PC-3 (cell line): ENCODE measurements around the gene DHRS3. TPM values are rescaled to one million over a fixed set of nuclear protein-coding genes. Genes with fewer than 3 reads are reported as not detected.

ENCODE experiments used
- ATAC-seq: fragments of 200-7000 bp; cut with Tn5 transposase; 2 replicates; pipeline ENCODE4 v1.9.1; 2020; ENCODE audit warnings: mild to moderate bottlenecking, moderate library complexity
- BruUV-seq: library from RNA; stranded (reverse); fragments of 400-500 nt; replicated peaks from 2 replicates; lab custom pipeline; 2021; lab: Mats Ljungman, UMichigan
- CTCF ChIA-PET: fragments of 300-600 bp; sonication (Branson Sonifier 250); formaldehyde crosslinking; loops from one replicate; lab custom pipeline; 2022; ENCODE audit warnings: antibody characterized with exemption; lab: Charles Lee
- POLR2A ChIA-PET: fragments of 300-600 bp; sonication (Branson Sonifier 250); formaldehyde crosslinking; loops from one replicate; lab custom pipeline; 2022; ENCODE audit warnings: antibody characterized with exemption; ENCODE audit not compliant: unreplicated experiment; lab: Charles Lee
- DNase-seq: peaks from one replicate; pipeline ENCODE4 v3.0.0-alpha.2; 2015
- H2AFZ ChIP-seq: fragments of 300-600 bp; sonication (generic); 2 replicates; pipeline ENCODE4 v1.6.0; 2016; ENCODE audit warnings: antibody characterized with exemption, low read length
- H3F3A ChIP-seq: fragments of 300-600 bp; sonication (generic); one replicate; pipeline ENCODE4 v1.6.0; 2017; ENCODE audit warnings: antibody characterized with exemption, low read length, control low read depth, mild to moderate bottlenecking; ENCODE audit not compliant: unreplicated experiment
- H3K27ac ChIP-seq: fragments of 300-600 bp; sonication (generic); 2 replicates; pipeline ENCODE4 v1.5.1; 2016; ENCODE audit warnings: mild to moderate bottlenecking, low read length
- H3K27me3 ChIP-seq: fragments of 300-600 bp; sonication (generic); 2 replicates; pipeline ENCODE4 v1.6.1; 2016; ENCODE audit warnings: low read length, mixed read lengths
- H3K36me3 ChIP-seq: fragments of 300-600 bp; sonication (generic); 2 replicates; pipeline ENCODE4 v1.6.1; 2016; ENCODE audit warnings: low read depth, mixed run types, low read length, mixed read lengths
- H3K4me1 ChIP-seq: fragments of 300-600 bp; sonication (generic); 2 replicates; pipeline ENCODE4 v1.5.1; 2016; ENCODE audit warnings: low read length; ENCODE audit not compliant: insufficient read depth
- H3K4me2 ChIP-seq: fragments of 300-600 bp; sonication (generic); 2 replicates; pipeline ENCODE4 v1.6.0; 2016; ENCODE audit warnings: low read length
- H3K4me3 ChIP-seq: fragments of 300-600 bp; sonication (generic); 2 replicates; pipeline ENCODE4 v1.5.1; 2016; ENCODE audit warnings: mild to moderate bottlenecking, low read length, mixed read lengths
- H3K79me2 ChIP-seq: fragments of 300-600 bp; sonication (generic); 2 replicates; pipeline ENCODE4 v1.6.1; 2017; ENCODE audit warnings: low read length, mixed read lengths
- H3K9ac ChIP-seq: fragments of 300-600 bp; sonication (generic); 2 replicates; pipeline ENCODE4 v1.6.0; 2016; ENCODE audit warnings: mild to moderate bottlenecking, low read length
- H3K9me2 ChIP-seq: fragments of 300-600 bp; sonication (generic); replicated peaks from 2 replicates; pipeline ENCODE4 v1.6.1; 2016; ENCODE audit warnings: mixed run types, low read length, mixed read lengths
- H3K9me3 ChIP-seq: fragments of 300-600 bp; sonication (generic); 2 replicates; pipeline ENCODE4 v1.6.1; 2016; ENCODE audit warnings: low read length, mixed read lengths
- H4K20me1 ChIP-seq: fragments of 300-600 bp; sonication (generic); 2 replicates; pipeline ENCODE4 v1.6.1; 2016; ENCODE audit warnings: low read length, mixed read lengths
- CTCF ChIP-seq: fragments of 300-600 bp; sonication (generic); conservative IDR thresholded peaks from 2 replicates; pipeline ENCODE4 v1.5.1; 2017; ENCODE audit warnings: antibody characterized with exemption, low read depth, mild to moderate bottlenecking, low read length
- EZH2 ChIP-seq: fragments of 300-600 bp; sonication (generic); IDR thresholded peaks from one replicate; pipeline ENCODE4 v1.6.1; 2017; ENCODE audit warnings: antibody characterized with exemption, mild to moderate bottlenecking, low read length; ENCODE audit not compliant: unreplicated experiment
- EZH2phosphoT487 ChIP-seq: fragments of 300-600 bp; sonication (generic); IDR thresholded peaks from 2 replicates; pipeline ENCODE4 v1.6.1; 2018; ENCODE audit warnings: mild to moderate bottlenecking, antibody characterized with exemption, low read length, borderline replicate concordance
- intact Hi-C: fragments of 100-400 bp; cut with micrococcal nuclease; formaldehyde crosslinking; loops from 2 replicates; pipeline ENCODE4 v1.9.0; 2023
- total RNA-seq: library from RNA; depleted of rRNA; stranded (reverse); fragments of >200 nt; gene quantifications from 2 replicates; pipeline ENCODE4 v1.2.3, GENCODE V29; 2014

The DHRS3 gene
- total RNA-seq, 1 experiment from 2014 or later = 105 TPM

- Histone ChIP-seq H3K4me3 (no peak overlapping the region), H3K9ac (no peak overlapping the region), H4K20me1 (no peaks in the 10 kb centered on the region; the same call in 1 of the 2 replicates), H3K9me2 (no peaks in the 10 kb centered on the region), H3K36me3 (peaks cover 26% of the 10 kb centered on the region), H2AFZ (no peak overlapping the region), H3K79me2 (peaks cover 38% of the 10 kb centered on the region), H3K9me3 (no peaks in the 10 kb centered on the region), H3K4me1 (no peaks in the 10 kb centered on the region), H3K4me2 (no peak overlapping the region), H3K27ac (no peak overlapping the region), H3K27me3 (no peaks in the 10 kb centered on the region), H3F3A (no peaks in the 10 kb centered on the region)
- ChIA-PET CTCF (no interaction called here), POLR2A (no interaction called here)
- intact Hi-C loops = no loop called here
- no TSS peak for BruUV-seq
- ATAC-seq (no peak; the same call in 1 of the 2 replicates), DNase-seq (no peak)
- TF ChIP-seq EZH2phosphoT487 (no peak), CTCF (no peak), EZH2 (no peak)
Observed at GRCh38 chr1:12581179-12581578, 36.8 kb downstream of the DHRS3 start.

GRCh38 chr1:12580054-12580887 lies 37.7 kb downstream of the DHRS3 start:
- Histone ChIP-seq H3K9me3 (no peaks in the 10 kb centered on the region), H2AFZ (no peak overlapping the region), H3K27me3 (no peaks in the 10 kb centered on the region), H3K4me1 (peaks cover 1% of the 10 kb centered on the region; the same call in 1 of the 2 replicates), H3K4me2 (no peak overlapping the region), H3K79me2 (peaks cover 29% of the 10 kb centered on the region), H3K9ac (no peak overlapping the region), H3F3A (no peaks in the 10 kb centered on the region), H3K9me2 (no peaks in the 10 kb centered on the region), H3K27ac (no peak overlapping the region), H3K4me3 (no peak overlapping the region), H3K36me3 (peaks cover 25% of the 10 kb centered on the region), H4K20me1 (no peaks in the 10 kb centered on the region; the same call in 1 of the 2 replicates)
- POLR2A ChIA-PET = no interaction called here
- no peak for ATAC-seq
- no peak for TF ChIP-seq EZH2phosphoT487
- no peak for TF ChIP-seq EZH2
- TF ChIP-seq CTCF = no peak
- CTCF ChIA-PET = no interaction called here
- intact Hi-C loops = no loop called here
- DNase-seq = no peak
- BruUV-seq = no TSS peak

GRCh38 chr1:12578860-12579422 lies 39.1 kb downstream of the DHRS3 start:
- no peak for TF ChIP-seq EZH2
- TF ChIP-seq EZH2phosphoT487 = no peak
- no peak for TF ChIP-seq CTCF
- peaks cover 12% of the 10 kb centered on the region for H3K4me1 ChIP-seq
- H3K4me3 ChIP-seq = no peak overlapping the region
- no TSS peak for BruUV-seq
- no peak for ATAC-seq
- ChIA-PET POLR2A (no interaction called here), CTCF (no interaction called here)
- intact Hi-C loops = no loop called here
- no peak overlapping the region for H3K4me2 ChIP-seq
- H3K27me3 ChIP-seq = no peaks in the 10 kb centered on the region
- no peaks in the 10 kb centered on the region; the same call in 1 of the 2 replicates for H4K20me1 ChIP-seq
- peaks cover 15% of the 10 kb centered on the region for H3K79me2 ChIP-seq
- no peaks in the 10 kb centered on the region for H3K9me2 ChIP-seq
- peaks cover 29% of the 10 kb centered on the region for H3K36me3 ChIP-seq
- no peak overlapping the region for H2AFZ ChIP-seq
- no peaks in the 10 kb centered on the region for H3K9me3 ChIP-seq
- no peak overlapping the region for H3K27ac ChIP-seq
- no peaks in the 10 kb centered on the region for H3F3A ChIP-seq
- no peak overlapping the region for H3K9ac ChIP-seq
- DNase-seq = no peak
